ENCODE measurements around the gene MEGF11. TPM values are rescaled to one million over a fixed set of nuclear protein-coding genes. Genes with fewer than 3 reads are reported as not detected.

MEGF11 gene
- total and polyA plus RNA-seq, 2 donors (not counting 1 experiment from before 2014, with no cell fraction given), result under 0.01 TPM; not detected in 1

GRCh38 chr15:65963358-65963757, 290.2 kb downstream of the MEGF11 start:
- no peak for DNase-seq (ENCODE audit: low read depth in 2 of 2)
- Histone ChIP-seq H3K4me2 (ENCODE audit: extremely low read depth, insufficient read depth, low read length) (no peak overlapping the region), H3K27ac (ENCODE audit: insufficient read depth, low read length) (no peak overlapping the region), H3K9ac (ENCODE audit: insufficient read depth, low read length) (no peak overlapping the region), H3K79me2 (ENCODE audit: control insufficient read depth, insufficient read depth, low read length) (no peaks in the 10 kb centered on the region), H3K4me1 (ENCODE audit: control insufficient read depth, extremely low read depth, insufficient read depth, low read length) (no peaks in the 10 kb centered on the region), H3K27me3 (ENCODE audit: control insufficient read depth, insufficient read depth, low read length) (peaks cover 26% of the 10 kb centered on the region), H2AFZ (ENCODE audit: low read length) (no peak overlapping the region), H3K4me3 (replicated peaks in 1 of 4; ENCODE audit: control extremely low read depth in 1 of 4, insufficient read depth in 1 of 4, low read depth in 3 of 4, low read length in 4 of 4) (no peak overlapping the region), H3K9me3 (ENCODE audit: control insufficient read depth, insufficient read depth, low read depth, low read length) (no peaks in the 10 kb centered on the region), H4K20me1 (ENCODE audit: control insufficient read depth, extremely low read depth, insufficient read depth, low read length) (no peaks in the 10 kb centered on the region), H3K36me3 (ENCODE audit: control insufficient read depth, insufficient read depth, low read length) (no peaks in the 10 kb centered on the region)
- TF ChIP-seq CTCF (conservative IDR thresholded peaks at IDR 0.05 in 1 of 2, IDR thresholded peaks at IDR 0.05 in 1 of 2; ENCODE audit: low read depth in 1 of 2, low read length in 2 of 2) (no peak), EZH2 (IDR thresholded peaks at IDR 0.05; ENCODE audit: low read length, missing control alignments) (no peak)

- Histone ChIP-seq H3K27me3 (ENCODE audit: control insufficient read depth, insufficient read depth, low read length) (peaks cover 28% of the 10 kb centered on the region), H4K20me1 (ENCODE audit: control insufficient read depth, extremely low read depth, insufficient read depth, low read length) (no peaks in the 10 kb centered on the region), H3K4me3 (replicated peaks in 1 of 4; ENCODE audit: control extremely low read depth in 1 of 4, insufficient read depth in 1 of 4, low read depth in 3 of 4, low read length in 4 of 4) (no peak overlapping the region), H3K27ac (ENCODE audit: insufficient read depth, low read length) (no peak overlapping the region), H3K9ac (ENCODE audit: insufficient read depth, low read length) (no peak overlapping the region), H3K4me1 (ENCODE audit: control insufficient read depth, extremely low read depth, insufficient read depth, low read length) (no peaks in the 10 kb centered on the region), H3K36me3 (ENCODE audit: control insufficient read depth, insufficient read depth, low read length) (no peaks in the 10 kb centered on the region), H3K9me3 (ENCODE audit: control insufficient read depth, insufficient read depth, low read depth, low read length) (no peaks in the 10 kb centered on the region), H2AFZ (ENCODE audit: low read length) (no peak overlapping the region), H3K79me2 (ENCODE audit: control insufficient read depth, insufficient read depth, low read length) (no peaks in the 10 kb centered on the region), H3K4me2 (ENCODE audit: extremely low read depth, insufficient read depth, low read length) (no peak overlapping the region)
- no peak for TF ChIP-seq CTCF (conservative IDR thresholded peaks at IDR 0.05 in 1 of 2, IDR thresholded peaks at IDR 0.05 in 1 of 2; ENCODE audit: low read depth in 1 of 2, low read length in 2 of 2)
- TF ChIP-seq EZH2 (IDR thresholded peaks at IDR 0.05; ENCODE audit: low read length, missing control alignments), result no peak
- no peak for DNase-seq (ENCODE audit: low read depth in 2 of 2)
Observed at GRCh38 chr15:65962187-65962586, 291.4 kb downstream of the MEGF11 start.

- no peak for TF ChIP-seq EZH2 (IDR thresholded peaks at IDR 0.05; ENCODE audit: low read length, missing control alignments)
- TF ChIP-seq CTCF (conservative IDR thresholded peaks at IDR 0.05 in 1 of 2, IDR thresholded peaks at IDR 0.05 in 1 of 2; ENCODE audit: low read depth in 1 of 2, low read length in 2 of 2), result no peak
Observed at GRCh38 chr15:65960586-65960985, 293.0 kb downstream of the MEGF11 start.

More at GRCh38 chr15:65960586-65960985, 293.0 kb downstream of the MEGF11 start:
- no peak overlapping the region for H3K4me2 ChIP-seq (ENCODE audit: extremely low read depth, insufficient read depth, low read length)
- no peaks in the 10 kb centered on the region for H3K9me3 ChIP-seq (ENCODE audit: control insufficient read depth, insufficient read depth, low read depth, low read length)
- no peak overlapping the region for H3K27ac ChIP-seq (ENCODE audit: insufficient read depth, low read length)
- peaks cover 28% of the 10 kb centered on the region for H3K27me3 ChIP-seq (ENCODE audit: control insufficient read depth, insufficient read depth, low read length)
- H3K36me3 ChIP-seq (ENCODE audit: control insufficient read depth, insufficient read depth, low read length), result no peaks in the 10 kb centered on the region
- no peaks in the 10 kb centered on the region for H4K20me1 ChIP-seq (ENCODE audit: control insufficient read depth, extremely low read depth, insufficient read depth, low read length)
- DNase-seq (ENCODE audit: low read depth in 2 of 2), result no peak
- no peak overlapping the region for H2AFZ ChIP-seq (ENCODE audit: low read length)
- no peak overlapping the region for H3K4me3 ChIP-seq (replicated peaks in 1 of 4; ENCODE audit: control extremely low read depth in 1 of 4, insufficient read depth in 1 of 4, low read depth in 3 of 4, low read length in 4 of 4)
- no peak overlapping the region for H3K9ac ChIP-seq (ENCODE audit: insufficient read depth, low read length)
- H3K4me1 ChIP-seq (ENCODE audit: control insufficient read depth, extremely low read depth, insufficient read depth, low read length), result no peaks in the 10 kb centered on the region
- H3K79me2 ChIP-seq (ENCODE audit: control insufficient read depth, insufficient read depth, low read length), result no peaks in the 10 kb centered on the region
